GM21723 (cell line): ENCODE measurements around the gene MRPL40.
A peak's percentile ranks its signal among the peaks of the same experiment; 100 is the strongest.

Source experiments
- ATAC-seq: cut with Tn5 transposase; IDR thresholded peaks from one replicate; pipeline ENCODE4 v1.9.1; 2021; ENCODE audit warnings: mild to moderate bottlenecking, moderate library complexity; ENCODE audit not compliant: unreplicated experiment

MRPL40 gene

GRCh38 chr22:19478901-19479354 lies 46.6 kb downstream of the MRPL40 start, which contains the start of gene UFD1:
TSS of gene UFD1 (minus strand) at chr22:19479193. CDS start at chr22:19479085, 108 bp downstream.
- ATAC-seq: peak; percentile 52

- peak; percentile 83 for ATAC-seq
These were observed 47.2 kb downstream of the MRPL40 start, which contains the start of gene CDC45 for GRCh38 chr22:19479355-19480172. TSS of gene CDC45 (plus strand) at chr22:19479920. CDS start at chr22:19479969, 49 bp downstream.

- peak; percentile 5 for ATAC-seq
These were observed 47.8 kb downstream of the MRPL40 start for GRCh38 chr22:19480173-19480568.

GRCh38 chr22:19480789-19481188 lies 48.4 kb downstream of the MRPL40 start:
- ATAC-seq: no peak

GRCh38 chr22:19482297-19482696 lies 50.0 kb downstream of the MRPL40 start:
- no peak for ATAC-seq

GRCh38 chr22:19483481-19484244 lies 51.3 kb downstream of the MRPL40 start:
- ATAC-seq: no peak
